ENCODE measurements around the gene TEDC2.

TEDC2 gene

GRCh38 chr16:2513405-2514332 is 53.8 kb downstream of the TEDC2 start, which contains the start of gene ATP6V0C:
Gene ATP6V0C (plus strand): TSS chr16:2513952. CDS start chr16:2514104, 152 bp downstream.
- DNase-seq (ENCODE audit: low read depth) = peak; percentile 86

Measured in activated T-helper 9 cell treated with anti-CD3 and anti-CD28 coated beads, Interleukin-2, amount 50 U/mL, for 16 hours (primary cell).